GM12872 (cell line): ENCODE data around the gene INA.
"Not testable (repeated sequence)": the region's sequence is repeated elsewhere in the genome, so short reads cannot be mapped to it uniquely, and the experiment has no call there.

Experiments
- CTCF ChIP-seq: IDR thresholded peaks from 3 replicates; pipeline ENCODE4 v1.5.1; 2011; ENCODE audit warnings: low read depth, mild to moderate bottlenecking, low read length, moderate library complexity; ENCODE audit not compliant: insufficient read depth

Gene INA

GRCh38 chr10:103238506-103239252 lies 38.3 kb upstream of the INA start:
- no peak for TF ChIP-seq CTCF

DNA sequence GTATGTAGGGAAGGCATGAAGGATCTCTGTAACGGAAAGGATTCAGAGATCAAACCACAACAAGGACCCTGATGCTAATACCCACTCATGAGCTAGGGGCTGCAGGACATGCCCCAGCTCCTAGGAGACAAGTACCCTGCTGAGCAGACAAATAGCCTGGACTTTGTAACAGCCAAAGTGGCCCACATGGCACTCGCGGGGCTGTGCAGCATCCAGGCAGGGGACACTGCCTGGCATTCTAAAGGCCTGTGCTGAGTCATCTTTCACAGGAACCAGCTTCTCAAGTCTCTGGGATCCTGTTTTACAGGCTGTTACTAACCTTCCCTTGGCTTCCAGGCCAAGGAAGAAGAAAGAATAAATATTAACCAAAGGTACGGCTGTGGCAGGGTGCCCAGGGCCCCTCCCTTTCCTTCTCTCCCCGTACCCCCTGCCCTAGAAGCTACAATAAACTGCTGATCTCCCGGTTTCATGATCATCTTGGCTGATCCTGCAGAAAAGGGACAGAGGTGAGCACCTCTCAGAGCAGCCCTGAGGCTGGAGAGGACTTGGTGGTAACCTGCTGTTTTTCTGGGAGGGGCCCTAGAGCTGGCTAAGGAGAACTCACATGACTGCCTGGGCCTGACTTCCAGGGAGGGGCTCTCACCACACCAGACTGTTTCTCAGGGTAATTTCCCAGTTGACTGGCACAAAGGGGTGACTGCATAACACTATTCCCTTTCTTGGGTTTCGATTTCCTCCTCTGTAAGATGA lies 35.5 kb upstream of the INA start:
- TF ChIP-seq CTCF, result no peak

- TF ChIP-seq CTCF, result peak; percentile 95
Measured at GRCh38 chr10:103244666-103245271, 32.2 kb upstream of the INA start.

DNA sequence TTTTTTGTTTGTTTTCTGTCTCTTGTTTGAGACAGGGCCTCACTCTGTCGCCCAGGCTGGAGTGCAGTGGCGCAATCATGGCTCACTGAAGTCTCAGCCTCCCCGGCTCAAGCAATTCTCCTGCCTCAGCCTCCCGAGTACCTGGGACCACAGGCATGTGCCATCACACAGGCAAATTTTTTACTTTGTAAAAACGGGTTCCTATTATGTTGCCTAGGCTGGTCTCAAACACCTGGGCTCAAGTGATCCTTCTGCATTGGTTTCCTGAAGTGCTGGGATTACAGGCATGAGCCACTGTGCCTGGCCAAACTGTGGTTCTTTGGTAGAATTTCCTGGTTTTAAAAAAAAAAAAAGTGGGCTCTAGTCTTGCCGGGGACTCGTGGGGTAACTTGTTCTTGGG lies 31.4 kb upstream of the INA start, which contains the start of gene RPEL1:
Gene RPEL1, plus strand, starts transcription at position 301 of the 400 bp plus-strand sequence. CDS start 110 bp downstream, outside the sequence.
- TF ChIP-seq CTCF, result not testable (repeated sequence)

DNA sequence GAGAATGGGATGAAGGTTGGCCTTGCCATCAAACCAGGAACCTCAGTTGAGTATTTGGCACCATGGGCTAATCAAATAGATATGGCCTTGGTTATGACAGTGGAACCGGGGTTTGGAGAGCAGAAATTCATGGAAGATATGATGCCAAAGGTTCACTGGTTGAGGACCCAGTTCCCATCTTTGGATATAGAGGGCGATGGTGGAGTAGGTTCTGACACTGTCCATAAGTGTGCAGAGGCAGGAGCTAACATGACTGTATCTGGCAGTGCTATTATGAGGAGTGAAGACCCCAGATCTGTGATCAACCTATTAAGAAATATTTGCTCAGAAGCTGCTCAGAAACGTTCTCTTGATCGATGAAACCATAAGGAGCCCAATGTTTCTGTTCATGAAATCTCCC lies 30.6 kb upstream of the INA start:
- no peak for TF ChIP-seq CTCF

DNA sequence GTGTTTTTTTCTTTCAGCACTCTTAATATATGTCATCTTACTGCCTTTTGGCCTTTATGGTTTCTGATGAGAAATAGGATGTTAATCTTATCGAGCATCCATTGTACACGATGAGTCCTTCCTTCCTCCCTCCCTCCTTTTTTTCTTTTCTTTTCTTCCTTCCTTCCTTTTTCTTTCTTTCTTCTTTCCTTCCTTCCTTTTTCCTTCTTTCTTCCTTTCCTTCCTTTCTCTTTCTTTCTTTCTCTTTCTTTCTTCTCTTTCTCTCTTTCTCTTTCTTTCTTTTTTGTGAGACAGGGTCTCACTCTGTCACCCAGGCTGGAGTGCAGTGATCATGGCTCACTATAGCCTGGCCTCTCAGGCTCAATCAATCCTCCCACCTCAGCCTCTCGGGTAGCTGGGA lies 22.8 kb upstream of the INA start:
- no peak for TF ChIP-seq CTCF
